ENCODE results near the gene ETS1.

The ETS1 gene

GRCh38 chr11:128476049-128476448, 111.3 kb downstream of the ETS1 start:
- no peak for TF ChIP-seq ZBTB26 (tag by site-specific recombination; optimal IDR thresholded peaks at IDR 0.05)
- TF ChIP-seq ZNF529 (tag by site-specific recombination; IDR thresholded peaks at IDR 0.05; ENCODE audit: insufficient replicate concordance) = no peak
- no peak for TF ChIP-seq PBX3 (CRISPR knock-in tag; IDR thresholded peaks at IDR 0.05)
- TF ChIP-seq ZNF146 (tag by site-specific recombination; IDR thresholded peaks at IDR 0.05) = no peak
- TF ChIP-seq ZBTB6 (tag by site-specific recombination; IDR thresholded peaks at IDR 0.05) = no peak
- TF ChIP-seq ZNF366 (tag by site-specific recombination; conservative IDR thresholded peaks at IDR 0.05) = no peak
- no peak for TF ChIP-seq ZNF449 (tag by site-specific recombination; IDR thresholded peaks at IDR 0.05)
- no peak for TF ChIP-seq REST (tag by site-specific recombination; IDR thresholded peaks at IDR 0.05)
- no peak for TF ChIP-seq ZNF16 (tag by site-specific recombination; IDR thresholded peaks at IDR 0.05; ENCODE audit: low read depth)
- TF ChIP-seq SP7 (tag by site-specific recombination; IDR thresholded peaks at IDR 0.05) = no peak
- TF ChIP-seq ZBTB11 (tag by site-specific recombination; conservative IDR thresholded peaks at IDR 0.05; ENCODE audit: low read depth) = no peak
- no peak for TF ChIP-seq ZNF324 (tag by site-specific recombination; IDR thresholded peaks at IDR 0.05)
- no peak for TF ChIP-seq ZNF112 (tag by site-specific recombination; IDR thresholded peaks at IDR 0.05)
- TF ChIP-seq ZFP41 (tag by site-specific recombination; IDR thresholded peaks at IDR 0.05; ENCODE audit: borderline replicate concordance) = no peak
- TF ChIP-seq SCRT2 (tag by site-specific recombination; IDR thresholded peaks at IDR 0.05) = no peak
- TF ChIP-seq ZNF501 (tag by site-specific recombination; IDR thresholded peaks at IDR 0.05) = no peak
- TF ChIP-seq ZNF223 (tag by site-specific recombination; IDR thresholded peaks at IDR 0.05) = no peak
- ChIA-PET POLR2A (no interaction called here), CTCF (no interaction called here)
- Histone ChIP-seq H3K27ac (ENCODE audit: extremely low read depth, low read depth, low read length) (no peak overlapping the region), H3K4me3 (ENCODE audit: low read depth, low read length) (no peak overlapping the region), H3K4me1 (ENCODE audit: control insufficient read depth, insufficient read depth, low read length) (peaks cover 11% of the 10 kb centered on the region), H3K36me3 (ENCODE audit: control insufficient read depth in 2 of 2, insufficient read depth in 1 of 2, low read length in 2 of 2) (peaks cover 0 to 10% of the 10 kb centered on the region in 2 experiments; a peak in 1 of 3 replicates), H3K9me3 (ENCODE audit: control insufficient read depth, insufficient read depth, low read depth, low read length) (no peaks in the 10 kb centered on the region)

All from HEK293 (cell line).